GM19193 (cell line): ENCODE measurements around the gene SSBP3.

ENCODE experiments used
- POLR2A ChIP-seq: IDR thresholded peaks from 4 replicates; pipeline ENCODE4 v1.6.1; 2011; ENCODE audit not compliant: insufficient read depth, insufficient read length; ENCODE audit errors: extremely low read depth

The SSBP3 gene

GRCh38 chr1:54399765-54400164 is 6.4 kb downstream of the SSBP3 start:
- no peak for TF ChIP-seq POLR2A

DNA sequence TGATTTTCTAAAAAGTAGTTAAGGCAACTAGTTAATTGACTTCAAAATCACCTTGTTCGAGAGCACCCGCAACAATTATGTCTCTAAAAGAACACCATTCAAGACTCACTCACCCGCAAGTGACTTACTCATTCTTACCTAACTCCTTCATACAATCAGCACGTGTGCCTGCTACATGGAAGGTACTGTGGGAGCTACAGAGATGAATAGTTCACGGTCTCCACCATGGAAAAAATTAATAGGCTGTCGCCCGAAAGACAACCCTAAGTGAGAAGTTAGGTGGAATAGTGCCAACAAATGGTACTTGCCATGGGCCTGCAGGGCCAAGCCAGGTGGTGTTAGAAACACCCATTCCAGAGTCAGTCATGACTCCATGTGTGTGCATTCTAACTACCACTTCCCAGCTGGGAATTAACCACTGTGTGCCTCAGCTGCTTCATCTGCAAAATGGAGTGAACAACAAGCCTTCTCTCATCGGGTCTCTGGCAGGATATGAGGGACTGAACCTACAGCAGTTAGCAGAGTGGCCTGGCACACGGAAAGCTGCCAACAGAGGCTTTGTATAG is 7.1 kb downstream of the SSBP3 start:
- TF ChIP-seq POLR2A: no peak

DNA sequence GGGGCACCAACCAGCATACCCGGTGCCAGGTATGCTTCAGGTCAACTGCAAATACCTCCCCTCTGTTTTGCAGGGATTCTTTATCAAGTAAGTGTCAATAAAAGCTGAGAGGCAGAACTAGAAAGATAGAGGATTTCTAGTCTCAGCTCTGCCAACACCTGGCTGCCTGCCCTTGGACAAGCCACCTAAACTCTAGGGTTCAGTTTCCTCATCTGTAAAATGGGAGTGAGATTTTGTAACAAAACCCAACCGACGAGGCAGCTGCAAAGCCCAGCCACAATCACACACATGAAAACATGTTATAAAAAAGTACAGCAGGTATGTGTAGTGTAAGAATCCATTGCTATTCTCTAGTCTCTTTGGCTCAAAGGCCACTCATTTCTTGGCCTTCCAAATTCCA is 8.2 kb downstream of the SSBP3 start:
- TF ChIP-seq POLR2A: no peak

DNA sequence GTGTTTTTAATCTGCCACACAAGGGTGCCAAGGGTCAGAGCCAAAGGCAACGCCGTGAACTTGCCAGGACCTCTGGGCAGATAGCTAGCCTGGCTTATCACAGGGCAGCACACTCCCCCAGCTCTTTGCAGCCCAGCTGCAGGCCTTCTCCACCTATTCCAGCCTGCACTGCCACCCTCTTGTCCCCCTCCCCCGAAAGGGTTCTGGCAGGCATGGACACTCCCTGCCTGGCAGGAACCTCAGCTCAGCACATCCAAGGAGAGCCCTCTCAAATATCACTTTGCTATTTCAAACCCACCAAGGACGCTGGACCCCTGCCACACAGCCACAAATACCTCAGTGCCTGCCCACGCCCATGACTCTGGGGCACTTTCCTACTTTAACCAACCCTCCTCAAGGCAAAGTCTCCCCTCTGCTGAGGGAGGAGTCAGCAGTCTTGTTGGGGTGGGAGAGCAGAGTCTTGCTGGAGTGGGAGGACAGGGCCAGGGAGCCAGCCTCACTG is 9.1 kb downstream of the SSBP3 start:
- no peak for TF ChIP-seq POLR2A

- TF ChIP-seq POLR2A: no peak
Observed at GRCh38 chr1:54396261-54396933, 9.8 kb downstream of the SSBP3 start.

DNA sequence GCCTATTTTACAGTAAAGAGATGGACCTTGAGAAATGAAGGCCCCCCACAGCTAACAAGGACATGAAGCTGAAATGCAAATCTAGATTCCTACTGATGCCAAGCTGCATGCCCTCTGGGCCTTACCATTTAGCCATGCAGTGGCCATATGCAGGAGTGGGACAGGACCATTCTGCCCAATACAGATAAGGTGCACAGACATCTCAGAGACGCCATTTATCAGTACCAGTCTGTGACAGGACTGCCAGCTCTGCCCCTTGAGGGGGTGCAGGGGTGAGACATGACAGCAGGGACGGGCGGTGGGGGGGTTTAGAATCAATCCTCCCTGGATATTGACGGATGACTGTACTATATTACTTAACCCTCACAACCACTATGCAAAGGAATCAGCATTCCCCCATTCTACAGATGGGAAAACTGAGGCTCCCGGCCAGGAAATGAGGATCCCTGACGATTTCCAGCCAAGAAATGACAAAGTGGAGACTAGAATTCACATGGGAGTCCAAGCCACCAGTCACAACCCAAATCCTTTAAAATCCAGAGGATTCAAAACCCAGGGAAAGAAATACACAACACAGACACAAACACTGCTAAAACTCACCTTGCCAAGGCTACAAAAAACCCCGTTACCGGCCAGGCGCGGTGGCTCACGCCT is 10.8 kb downstream of the SSBP3 start:
- TF ChIP-seq POLR2A: no peak

DNA sequence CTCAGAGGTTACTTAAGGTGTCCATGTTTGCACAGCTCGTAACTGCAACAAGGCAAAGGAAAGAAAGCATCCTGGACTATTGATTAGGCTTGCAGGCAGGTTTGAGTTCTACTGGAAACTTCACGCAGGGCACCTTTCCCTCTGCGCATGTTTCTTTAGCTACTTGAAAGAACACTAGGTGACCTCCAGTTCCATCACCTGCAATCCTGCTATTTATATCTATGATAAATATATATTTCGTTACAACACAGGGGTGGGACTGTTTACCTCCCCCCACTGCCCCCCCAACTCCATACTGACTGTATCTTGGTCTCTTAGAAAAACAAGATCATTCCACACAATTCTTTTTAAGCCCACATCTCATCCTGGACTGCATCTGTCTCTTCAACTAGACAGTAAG is 12.1 kb downstream of the SSBP3 start:
- TF ChIP-seq POLR2A: no peak

DNA sequence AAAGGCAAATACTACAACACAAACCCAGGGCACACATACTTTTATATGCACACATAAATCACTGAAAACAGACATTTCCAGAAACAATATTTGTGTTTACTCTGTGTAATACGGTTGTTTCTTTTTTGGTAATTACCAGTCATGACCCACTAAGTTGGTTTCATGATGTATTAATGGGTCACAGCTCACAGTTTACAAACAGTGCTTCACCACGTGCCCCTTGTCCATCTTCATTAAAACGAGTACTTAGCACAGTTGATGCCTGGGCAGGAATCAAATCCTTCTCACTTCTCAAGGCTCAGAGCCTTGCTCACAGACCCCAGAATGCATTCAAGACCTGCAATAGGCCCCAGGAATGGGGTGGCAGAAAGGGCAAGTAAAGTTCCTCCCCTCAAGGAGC is 13.8 kb downstream of the SSBP3 start:
- TF ChIP-seq POLR2A: no peak

GRCh38 chr1:54391450-54392209 is 14.6 kb downstream of the SSBP3 start:
- TF ChIP-seq POLR2A: no peak

DNA sequence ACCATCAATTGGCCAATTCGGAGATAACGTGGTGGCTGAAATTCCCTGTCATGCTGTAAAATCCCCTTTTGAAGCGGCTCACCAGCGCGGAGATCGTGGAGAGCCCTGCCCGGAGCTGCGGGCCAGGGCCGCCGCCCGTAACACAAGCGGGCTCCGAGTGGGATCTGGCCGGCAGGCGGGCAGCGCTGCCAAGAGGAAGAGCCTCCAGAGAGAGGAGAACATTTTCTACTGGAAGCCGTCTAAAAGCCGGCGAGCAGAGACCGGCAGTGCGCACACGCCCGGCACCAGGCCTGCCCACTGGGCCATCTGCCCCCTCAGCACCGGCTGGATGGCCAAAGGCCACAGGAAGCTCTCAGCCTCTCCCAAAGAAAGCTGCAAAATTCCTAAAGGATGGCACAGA is 15.5 kb downstream of the SSBP3 start:
- no peak for TF ChIP-seq POLR2A

GRCh38 chr1:54387419-54387818 is 18.8 kb downstream of the SSBP3 start:
- no peak for TF ChIP-seq POLR2A

GRCh38 chr1:54385727-54386022 is 20.5 kb downstream of the SSBP3 start:
- no peak for TF ChIP-seq POLR2A

- TF ChIP-seq POLR2A: no peak
Observed at GRCh38 chr1:54384918-54385726, 21.1 kb downstream of the SSBP3 start.

DNA sequence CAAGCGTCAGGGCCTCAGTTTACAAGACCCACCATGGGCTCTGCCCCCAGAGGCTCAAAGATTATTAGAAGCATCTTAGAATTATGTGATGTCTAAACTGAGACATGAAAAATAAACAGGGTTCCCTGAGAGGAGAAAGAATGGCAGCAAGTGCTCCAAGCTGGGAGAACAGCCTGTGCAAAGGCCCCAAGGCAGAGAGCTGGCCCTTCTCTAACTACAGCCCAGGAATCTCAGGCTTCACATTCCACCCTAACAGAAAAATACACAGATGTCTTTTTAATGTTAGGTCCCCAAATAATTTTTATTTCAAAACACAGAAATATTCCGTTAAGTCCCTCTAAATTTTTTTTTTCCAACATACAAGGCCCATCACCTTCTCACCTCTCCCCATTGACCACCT is 21.7 kb downstream of the SSBP3 start:
- no peak for TF ChIP-seq POLR2A

- no peak for TF ChIP-seq POLR2A
Observed at GRCh38 chr1:54381524-54381923, 24.7 kb downstream of the SSBP3 start.

- no peak for TF ChIP-seq POLR2A
Observed at GRCh38 chr1:54380290-54380882, 25.8 kb downstream of the SSBP3 start.
